A549 (cell line): ENCODE results near the gene POU6F1. TPM values are rescaled to one million over a fixed set of nuclear protein-coding genes. Genes with fewer than 3 reads are reported as not detected.

Experiments used
- ATAC-seq, 2 experiments: fragments of 200-7000 bp in 1 of 2; fragments of >200 bp in 1 of 2; cut with Nextera tagmentation in 1 of 2; cut with Tn5 transposase in 1 of 2; 3 replicates each; pipeline versions ENCODE4 v1.8.0 to v1.9.1; 2018 to 2020; ENCODE audit warnings: mild to moderate bottlenecking in 1 of 2, moderate library complexity in 1 of 2
- CTCF ChIA-PET: fragments of 300-600 bp; sonication (Branson Sonifier 250); formaldehyde crosslinking; extraction: SDS; loops from one replicate; lab custom pipeline; 2021; ENCODE audit warnings: antibody characterized with exemption, inconsistent platforms; lab: Yijun Ruan, JAX
- POLR2A ChIA-PET: fragments of 350-600 bp; formaldehyde crosslinking; extraction: SDS; loops from one replicate; lab custom pipeline; 2021; ENCODE audit warnings: antibody characterized with exemption, inconsistent platforms; lab: Yijun Ruan, JAX
- DNase-seq, 2 experiments: peaks; one replicate each; pipeline versions ENCODE4 v3.0.0 to v3.0.0-alpha.2; 2011 to 2016; ENCODE audit warnings: low read depth in 1 of 2, low spot score in 1 of 2
- FAIRE-seq: peaks from 2 replicates; lab custom pipeline; 2011; peaks lifted over from hg19 to GRCh38; lab: Jason Lieb, UNC
- H3K27ac ChIP-seq, 2 experiments: fragments of >200 bp; sonication (Bioruptor Twin); formaldehyde crosslinking; 3 replicates each; pipeline ENCODE4 v1.5.1; 2016 to 2017
- H3K4me1 ChIP-seq: fragments of >200 bp; sonication (Bioruptor Twin); formaldehyde crosslinking; 3 replicates; pipeline ENCODE4 v1.6.1; 2016
- H3K4me2 ChIP-seq: fragments of >200 bp; sonication (Bioruptor Twin); formaldehyde crosslinking; 3 replicates; pipeline ENCODE4 v1.6.1; 2016
- H3K4me3 ChIP-seq: fragments of >200 bp; sonication (Bioruptor Twin); formaldehyde crosslinking; 3 replicates; pipeline ENCODE4 v1.5.1; 2016
- H3K9me3 ChIP-seq: fragments of >200 bp; sonication (Bioruptor Twin); formaldehyde crosslinking; 3 replicates; pipeline ENCODE4 v1.6.1; 2016
- BHLHE40 ChIP-seq: IDR thresholded peaks from 2 replicates; pipeline ENCODE4 v1.6.1; 2012; ENCODE audit warnings: low read depth, low read length, inconsistent platforms
- CBX2 ChIP-seq: fragments of 200-600 bp; sonication (generic); IDR thresholded peaks from 2 replicates; pipeline ENCODE4 v1.6.1; 2016; ENCODE audit warnings: low read depth, mild to moderate bottlenecking, borderline replicate concordance
- CHD4 ChIP-seq: fragments of 200-600 bp; sonication (generic); IDR thresholded peaks from 2 replicates; pipeline ENCODE4 v1.6.1; 2016; ENCODE audit warnings: antibody characterized with exemption, mild to moderate bottlenecking, borderline replicate concordance
- EHF ChIP-seq: fragments of 250-450 bp; sonication (Bioruptor Pico); IDR thresholded peaks from 2 replicates; pipeline ENCODE4 v1.5.0; 2020; ENCODE audit warnings: mild to moderate bottlenecking
- FOSB ChIP-seq: fragments of 250-450 bp; sonication (Bioruptor Pico); IDR thresholded peaks from 2 replicates; pipeline ENCODE4 v1.5.0; 2020; ENCODE audit warnings: mild to moderate bottlenecking, moderate library complexity
- GATA3 ChIP-seq: IDR thresholded peaks from 2 replicates; pipeline ENCODE4 v1.6.1; 2012; ENCODE audit warnings: borderline replicate concordance
- HDAC2 ChIP-seq: fragments of 200-600 bp; sonication (generic); IDR thresholded peaks from 2 replicates; pipeline ENCODE4 v1.6.1; 2016
- HEYL ChIP-seq: fragments of 250-450 bp; sonication (Bioruptor Pico); IDR thresholded peaks from 2 replicates; pipeline ENCODE4 v1.8.0; 2021; ENCODE audit warnings: mild to moderate bottlenecking, moderate library complexity
- JUN ChIP-seq, 2 experiments: fragments of >200 bp; sonication (Bioruptor Twin); formaldehyde crosslinking; IDR thresholded peaks; 2 replicates in 1 of 2; 3 replicates in 1 of 2; pipeline ENCODE4 v1.6.1; 2016 to 2017
- JUNB ChIP-seq: fragments of >200 bp; sonication (Bioruptor Twin); formaldehyde crosslinking; IDR thresholded peaks from 2 replicates; pipeline ENCODE4 v1.6.1; 2016
- KDM5A ChIP-seq: fragments of 200-600 bp; sonication (generic); IDR thresholded peaks from 2 replicates; pipeline ENCODE4 v1.6.1; 2016; ENCODE audit warnings: antibody characterized with exemption, mild to moderate bottlenecking
- MAFK ChIP-seq: fragments of 450-650 bp; IDR thresholded peaks from 2 replicates; pipeline ENCODE4 v1.6.1; 2014; ENCODE audit not compliant: partially characterized antibody
- NPAS2 ChIP-seq: fragments of 250-450 bp; sonication (Bioruptor Pico); IDR thresholded peaks from 2 replicates; pipeline ENCODE4 v1.8.0; 2022; ENCODE audit warnings: mild to moderate bottlenecking, moderate library complexity, borderline replicate concordance
- PHF8 ChIP-seq: fragments of 200-600 bp; sonication (generic); IDR thresholded peaks from 2 replicates; pipeline ENCODE4 v1.6.1; 2016; ENCODE audit warnings: low read depth, mild to moderate bottlenecking, antibody characterized with exemption, moderate library complexity, borderline replicate concordance
- POLR2A ChIP-seq: IDR thresholded peaks from 2 replicates; pipeline ENCODE4 v1.6.1; 2012; ENCODE audit warnings: mild to moderate bottlenecking, low read length
- RCOR1 ChIP-seq: fragments of 150-350 bp; IDR thresholded peaks from 2 replicates; pipeline ENCODE4 v1.6.1; 2014; ENCODE audit warnings: antibody characterized with exemption, low read length, low read depth
- SMC3 ChIP-seq: fragments of >200 bp; sonication (Bioruptor Twin); formaldehyde crosslinking; IDR thresholded peaks from 3 replicates; pipeline ENCODE4 v1.6.1; 2018; ENCODE audit warnings: inconsistent platforms
- ZC3H11A ChIP-seq: fragments of 450-650 bp; IDR thresholded peaks from 2 replicates; pipeline ENCODE4 v1.6.1; 2014; ENCODE audit warnings: antibody characterized with exemption, mild to moderate bottlenecking
- ZNF302 ChIP-seq: fragments of 250-450 bp; sonication (Bioruptor Pico); IDR thresholded peaks from 2 replicates; pipeline ENCODE4 v1.9.0; 2021; ENCODE audit warnings: inconsistent platforms, mild to moderate bottlenecking, moderate library complexity
- ZSCAN20 ChIP-seq: fragments of 250-450 bp; sonication (Bioruptor Pico); IDR thresholded peaks from 2 replicates; pipeline ENCODE4 v1.8.0; 2022; ENCODE audit warnings: mild to moderate bottlenecking, moderate library complexity
- WGBS: methylation state at CpG from one replicate; pipeline ENCODE4 v1.1.6; 2017; ENCODE audit errors: missing lambda C conversion rate; 5-methylcytosine and 5-hydroxymethylcytosine counted together
- polyA plus RNA-seq, 4 experiments: library from polyadenylated mRNA; depleted of rRNA in 3 of 4; stranded (reverse); fragments of >200 nt; fragmentation: RNase III in 1 of 4; extraction: RNeasy Plus Mini Kit Qiagen cat#74134 plus additional on column Dnase treatment in 1 of 4; gene quantifications; 2 replicates in 3 of 4; 3 replicates in 1 of 4; pipeline ENCODE4 v1.2.3, GENCODE V29; 2011 to 2017
- TF ChIP-seq, protein P1 (sequence below): IDR thresholded peaks from 2 replicates; pipeline ENCODE4 v1.6.1; 2012
- TF ChIP-seq, protein P2 (sequence below): fragments of 150-350 bp; IDR thresholded peaks from 2 replicates; pipeline ENCODE4 v1.6.1; 2014; ENCODE audit warnings: low read depth, mild to moderate bottlenecking, low read length
- TF ChIP-seq, protein P3 (sequence below): fragments of >200 bp; sonication (Bioruptor Twin); formaldehyde crosslinking; IDR thresholded peaks from 2 replicates; pipeline ENCODE4 v1.6.1; 2016
- TF ChIP-seq, protein P4 (sequence below): fragments of 450-650 bp; IDR thresholded peaks from 2 replicates; pipeline ENCODE4 v1.6.1; 2014; ENCODE audit warnings: antibody characterized with exemption
- TF ChIP-seq, protein P5 (sequence below): fragments of 250-450 bp; sonication (Bioruptor Pico); IDR thresholded peaks from 2 replicates; pipeline ENCODE4 v1.5.0; 2020; ENCODE audit warnings: low read depth, mild to moderate bottlenecking, moderate library complexity
- TF ChIP-seq, protein P6 (sequence below): fragments of 200-600 bp; sonication (generic); IDR thresholded peaks from 2 replicates; pipeline ENCODE4 v1.6.1; 2016; ENCODE audit warnings: antibody characterized with exemption, mild to moderate bottlenecking, moderate library complexity

Gene POU6F1
- polyA plus RNA-seq, 2 of the 4 experiments (the other 2 are of a cell fraction), result 0.58 to 1.3 TPM

DNA sequence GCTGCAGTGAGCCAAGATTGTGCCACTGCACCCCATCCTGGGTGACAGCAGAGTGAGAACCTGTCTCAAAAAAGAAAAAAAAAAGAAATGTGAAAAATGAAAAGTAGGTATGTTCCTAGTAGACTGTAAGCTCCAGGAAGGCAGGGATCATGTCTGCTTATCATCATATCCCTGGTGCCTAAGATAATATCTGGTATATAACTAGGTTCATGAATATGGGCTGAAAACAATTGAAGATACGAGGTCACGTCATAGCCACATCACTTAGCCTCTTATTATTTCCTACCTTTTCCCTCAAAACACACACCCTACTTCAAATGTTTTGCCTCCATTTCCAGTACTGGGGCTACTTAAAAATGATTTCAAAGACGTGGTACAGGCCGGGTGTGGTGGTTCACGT, 3.0 kb downstream of the POU6F1 start:
- ATAC-seq (no peak), DNase-seq (no peak)
- peaks cover 12% of the 10 kb centered on the region for H3K4me1 ChIP-seq
- no peak for TF ChIP-seq CBX2
- TF ChIP-seq MAFK, result no peak
- TF ChIP-seq FOSB (CRISPR knock-in tag), result no peak
- TF ChIP-seq, protein P1, sequence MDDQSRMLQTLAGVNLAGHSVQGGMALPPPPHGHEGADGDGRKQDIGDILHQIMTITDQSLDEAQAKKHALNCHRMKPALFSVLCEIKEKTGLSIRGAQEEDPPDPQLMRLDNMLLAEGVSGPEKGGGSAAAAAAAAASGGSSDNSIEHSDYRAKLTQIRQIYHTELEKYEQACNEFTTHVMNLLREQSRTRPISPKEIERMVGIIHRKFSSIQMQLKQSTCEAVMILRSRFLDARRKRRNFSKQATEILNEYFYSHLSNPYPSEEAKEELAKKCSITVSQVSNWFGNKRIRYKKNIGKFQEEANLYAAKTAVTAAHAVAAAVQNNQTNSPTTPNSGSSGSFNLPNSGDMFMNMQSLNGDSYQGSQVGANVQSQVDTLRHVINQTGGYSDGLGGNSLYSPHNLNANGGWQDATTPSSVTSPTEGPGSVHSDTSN, result no peak
- no peak for TF ChIP-seq HDAC2
- no peak for TF ChIP-seq JUN (IDR thresholded peaks at IDR 0.05)
- TF ChIP-seq CHD4, result no peak
- TF ChIP-seq GATA3, result no peak
- TF ChIP-seq, all 56 proteins: peak for 0
- H3K27ac ChIP-seq, result no peak overlapping the region
- no peak for FAIRE-seq
- H3K9me3 ChIP-seq, result no peaks in the 10 kb centered on the region
- no peak overlapping the region for H3K4me3 ChIP-seq
- POLR2A ChIA-PET, result no interaction called here
- CTCF ChIA-PET, result interaction anchor here (0.5 to 1.2 kb wide), 3 partner anchors 12 to 710 kb away, joined by 3 read pairs; no protein-coding TSS in a partner anchor
- 92% methylated on average over 5 of the region's 5 CpGs for WGBS
- no peak overlapping the region for H3K4me2 ChIP-seq

DNA sequence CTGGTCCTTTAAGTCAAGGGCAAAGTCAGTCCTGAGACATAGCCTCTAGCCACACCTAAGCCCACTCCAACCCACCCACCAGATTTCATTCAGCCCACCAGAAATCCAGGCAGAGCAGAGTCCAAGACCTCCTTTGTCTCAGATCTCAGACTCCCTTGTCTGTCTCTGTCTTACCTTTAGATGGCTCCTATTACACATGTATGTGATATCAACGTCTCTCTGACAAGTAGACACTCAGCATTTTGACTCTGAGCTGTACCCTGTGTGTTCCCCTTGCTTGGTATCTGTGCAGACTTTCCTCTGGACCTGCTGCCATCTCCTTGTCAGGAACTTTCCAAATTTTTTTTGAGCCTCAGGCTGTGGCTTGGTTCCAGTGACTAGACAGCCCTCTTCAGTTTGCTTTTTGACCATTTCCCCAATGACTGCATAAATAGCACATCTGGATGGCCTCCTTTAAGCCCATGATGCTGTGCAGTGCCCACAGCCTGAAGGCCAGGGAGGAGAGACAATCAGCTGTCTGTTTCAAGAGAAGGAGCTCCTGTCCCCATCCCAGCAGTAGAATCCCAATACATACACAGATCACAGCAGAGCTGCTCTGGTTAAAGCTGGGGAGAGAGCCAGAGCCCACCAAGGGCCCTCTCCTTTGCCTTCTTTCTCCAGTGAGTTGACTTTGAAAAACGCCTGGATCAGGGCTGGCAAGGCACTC, 7.0 kb downstream of the POU6F1 start:
- ChIA-PET CTCF (interaction anchor here (1.1 to 1.9 kb wide), 3 partner anchors 16 to 140 kb away, joined by 4 to 11 read pairs (median 5); no protein-coding TSS in a partner anchor), POLR2A (no interaction called here)
- Histone ChIP-seq H3K27ac (no peak overlapping the region), H3K4me2 (no peak overlapping the region), H3K9me3 (no peaks in the 10 kb centered on the region), H3K4me1 (no peaks in the 10 kb centered on the region), H3K4me3 (no peak overlapping the region)
- no peak for FAIRE-seq
- WGBS, result 22% methylated on average over 2 of the region's 2 CpGs
- TF ChIP-seq HEYL (CRISPR knock-in tag), result no peak
- TF ChIP-seq POLR2A, result no peak
- TF ChIP-seq, protein P2, sequence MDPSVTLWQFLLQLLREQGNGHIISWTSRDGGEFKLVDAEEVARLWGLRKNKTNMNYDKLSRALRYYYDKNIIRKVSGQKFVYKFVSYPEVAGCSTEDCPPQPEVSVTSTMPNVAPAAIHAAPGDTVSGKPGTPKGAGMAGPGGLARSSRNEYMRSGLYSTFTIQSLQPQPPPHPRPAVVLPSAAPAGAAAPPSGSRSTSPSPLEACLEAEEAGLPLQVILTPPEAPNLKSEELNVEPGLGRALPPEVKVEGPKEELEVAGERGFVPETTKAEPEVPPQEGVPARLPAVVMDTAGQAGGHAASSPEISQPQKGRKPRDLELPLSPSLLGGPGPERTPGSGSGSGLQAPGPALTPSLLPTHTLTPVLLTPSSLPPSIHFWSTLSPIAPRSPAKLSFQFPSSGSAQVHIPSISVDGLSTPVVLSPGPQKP, result no peak
- TF ChIP-seq KDM5A, result no peak
- TF ChIP-seq, protein P3, sequence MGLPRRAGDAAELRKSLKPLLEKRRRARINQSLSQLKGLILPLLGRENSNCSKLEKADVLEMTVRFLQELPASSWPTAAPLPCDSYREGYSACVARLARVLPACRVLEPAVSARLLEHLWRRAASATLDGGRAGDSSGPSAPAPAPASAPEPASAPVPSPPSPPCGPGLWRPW, result no peak
- no peak for DNase-seq
- ATAC-seq, result peak; percentile 53 to 64; a peak in 4 of 6 replicates

DNA sequence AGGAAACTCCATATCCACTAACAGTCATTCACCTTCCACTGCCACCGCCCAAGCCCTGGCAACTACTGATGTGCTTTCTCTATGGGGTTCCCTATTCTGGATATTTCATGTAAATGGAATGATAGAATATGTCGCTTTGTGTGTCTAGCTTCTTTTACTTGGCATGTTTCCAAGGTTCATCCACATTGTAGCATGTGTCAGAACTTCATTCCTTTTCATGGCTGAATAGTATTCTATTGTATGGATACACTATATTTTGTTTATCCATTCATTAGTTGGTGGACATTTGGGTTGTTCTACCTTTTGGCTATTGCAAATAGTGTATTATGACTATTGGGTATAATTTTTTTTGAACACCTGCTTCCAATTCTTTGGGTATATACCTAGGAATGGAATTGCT, 8.6 kb downstream of the POU6F1 start:
- no peak overlapping the region for H3K27ac ChIP-seq
- 58% methylated on average over 2 of the region's 2 CpGs for WGBS
- ChIA-PET POLR2A (no interaction called here), CTCF (interaction anchor here (3.2 kb wide), 1 partner anchor 8 kb away, joined by 11 read pairs; the partner anchor contains the start of gene POU6F1)
- DNase-seq (no peak), FAIRE-seq (no peak), ATAC-seq (no peak)
- no peak overlapping the region for H3K4me3 ChIP-seq
- no peaks in the 10 kb centered on the region for H3K9me3 ChIP-seq
- no peak overlapping the region for H3K4me2 ChIP-seq
- TF ChIP-seq, protein P4, sequence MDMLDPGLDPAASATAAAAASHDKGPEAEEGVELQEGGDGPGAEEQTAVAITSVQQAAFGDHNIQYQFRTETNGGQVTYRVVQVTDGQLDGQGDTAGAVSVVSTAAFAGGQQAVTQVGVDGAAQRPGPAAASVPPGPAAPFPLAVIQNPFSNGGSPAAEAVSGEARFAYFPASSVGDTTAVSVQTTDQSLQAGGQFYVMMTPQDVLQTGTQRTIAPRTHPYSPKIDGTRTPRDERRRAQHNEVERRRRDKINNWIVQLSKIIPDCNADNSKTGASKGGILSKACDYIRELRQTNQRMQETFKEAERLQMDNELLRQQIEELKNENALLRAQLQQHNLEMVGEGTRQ, result no peak
- TF ChIP-seq FOSB (CRISPR knock-in tag), result no peak
- TF ChIP-seq, protein P5, sequence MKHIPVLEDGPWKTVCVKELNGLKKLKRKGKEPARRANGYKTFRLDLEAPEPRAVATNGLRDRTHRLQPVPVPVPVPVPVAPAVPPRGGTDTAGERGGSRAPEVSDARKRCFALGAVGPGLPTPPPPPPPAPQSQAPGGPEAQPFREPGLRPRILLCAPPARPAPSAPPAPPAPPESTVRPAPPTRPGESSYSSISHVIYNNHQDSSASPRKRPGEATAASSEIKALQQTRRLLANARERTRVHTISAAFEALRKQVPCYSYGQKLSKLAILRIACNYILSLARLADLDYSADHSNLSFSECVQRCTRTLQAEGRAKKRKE (CRISPR knock-in tag), result no peak
- TF ChIP-seq SMC3, result no peak
- TF ChIP-seq BHLHE40, result no peak
- no peak for TF ChIP-seq NPAS2
- TF ChIP-seq, protein P6, sequence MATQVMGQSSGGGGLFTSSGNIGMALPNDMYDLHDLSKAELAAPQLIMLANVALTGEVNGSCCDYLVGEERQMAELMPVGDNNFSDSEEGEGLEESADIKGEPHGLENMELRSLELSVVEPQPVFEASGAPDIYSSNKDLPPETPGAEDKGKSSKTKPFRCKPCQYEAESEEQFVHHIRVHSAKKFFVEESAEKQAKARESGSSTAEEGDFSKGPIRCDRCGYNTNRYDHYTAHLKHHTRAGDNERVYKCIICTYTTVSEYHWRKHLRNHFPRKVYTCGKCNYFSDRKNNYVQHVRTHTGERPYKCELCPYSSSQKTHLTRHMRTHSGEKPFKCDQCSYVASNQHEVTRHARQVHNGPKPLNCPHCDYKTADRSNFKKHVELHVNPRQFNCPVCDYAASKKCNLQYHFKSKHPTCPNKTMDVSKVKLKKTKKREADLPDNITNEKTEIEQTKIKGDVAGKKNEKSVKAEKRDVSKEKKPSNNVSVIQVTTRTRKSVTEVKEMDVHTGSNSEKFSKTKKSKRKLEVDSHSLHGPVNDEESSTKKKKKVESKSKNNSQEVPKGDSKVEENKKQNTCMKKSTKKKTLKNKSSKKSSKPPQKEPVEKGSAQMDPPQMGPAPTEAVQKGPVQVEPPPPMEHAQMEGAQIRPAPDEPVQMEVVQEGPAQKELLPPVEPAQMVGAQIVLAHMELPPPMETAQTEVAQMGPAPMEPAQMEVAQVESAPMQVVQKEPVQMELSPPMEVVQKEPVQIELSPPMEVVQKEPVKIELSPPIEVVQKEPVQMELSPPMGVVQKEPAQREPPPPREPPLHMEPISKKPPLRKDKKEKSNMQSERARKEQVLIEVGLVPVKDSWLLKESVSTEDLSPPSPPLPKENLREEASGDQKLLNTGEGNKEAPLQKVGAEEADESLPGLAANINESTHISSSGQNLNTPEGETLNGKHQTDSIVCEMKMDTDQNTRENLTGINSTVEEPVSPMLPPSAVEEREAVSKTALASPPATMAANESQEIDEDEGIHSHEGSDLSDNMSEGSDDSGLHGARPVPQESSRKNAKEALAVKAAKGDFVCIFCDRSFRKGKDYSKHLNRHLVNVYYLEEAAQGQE, result no peak
- TF ChIP-seq EHF (CRISPR knock-in tag), result no peak
- no peak for TF ChIP-seq JUN (IDR thresholded peaks at IDR 0.05)
- TF ChIP-seq JUNB, result no peak
- TF ChIP-seq ZSCAN20, result no peak
- no peak for TF ChIP-seq MAFK
- no peak for TF ChIP-seq RCOR1
- no peak for TF ChIP-seq ZNF302
- no peak for TF ChIP-seq ZC3H11A
- TF ChIP-seq KDM5A, result no peak
- no peak for TF ChIP-seq PHF8
- TF ChIP-seq, all 56 proteins: peak for 0
- H3K4me1 ChIP-seq, result 0 out of 3 replicates have a peak, but pooled peaks cover 3% of the 10 kb centered on the region
